ENCODE measurements around the gene GNAS. TPM values are rescaled to one million over a fixed set of nuclear protein-coding genes. Genes with fewer than 3 reads are reported as not detected.

The GNAS gene
- total RNA-seq, 1 donor from 2014 or later, result 617 TPM

DNA sequence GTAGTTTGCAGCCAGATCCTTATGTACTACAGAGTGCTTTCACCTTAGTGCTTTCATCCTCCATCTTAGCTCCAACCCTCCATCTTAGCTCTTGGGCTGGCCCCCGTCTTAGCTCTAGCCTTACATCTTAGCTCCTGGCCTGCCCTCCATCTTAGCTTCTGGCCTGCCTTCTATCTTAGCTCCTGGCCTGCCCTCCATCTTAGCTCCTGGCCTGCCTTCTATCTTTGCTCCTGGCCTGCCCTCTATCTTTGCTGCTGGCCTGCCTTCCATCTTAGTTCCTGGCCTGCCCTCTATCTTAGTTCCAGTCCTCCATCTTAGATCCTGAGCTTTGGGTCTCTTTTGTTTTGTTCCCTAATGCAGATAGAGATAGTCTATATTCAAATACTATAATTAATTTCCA is 22.0 kb downstream of the GNAS start:
- intact Hi-C loops (cut with DNase I), result no loop called here
- no peak for DNase-seq (ENCODE audit: low spot score)
- ATAC-seq, result no peak

GRCh38 chr20:58875111-58875510 is 22.6 kb downstream of the GNAS start:
- intact Hi-C loops (cut with DNase I), result no loop called here
- DNase-seq (ENCODE audit: low spot score), result no peak
- ATAC-seq, result no peak

DNA sequence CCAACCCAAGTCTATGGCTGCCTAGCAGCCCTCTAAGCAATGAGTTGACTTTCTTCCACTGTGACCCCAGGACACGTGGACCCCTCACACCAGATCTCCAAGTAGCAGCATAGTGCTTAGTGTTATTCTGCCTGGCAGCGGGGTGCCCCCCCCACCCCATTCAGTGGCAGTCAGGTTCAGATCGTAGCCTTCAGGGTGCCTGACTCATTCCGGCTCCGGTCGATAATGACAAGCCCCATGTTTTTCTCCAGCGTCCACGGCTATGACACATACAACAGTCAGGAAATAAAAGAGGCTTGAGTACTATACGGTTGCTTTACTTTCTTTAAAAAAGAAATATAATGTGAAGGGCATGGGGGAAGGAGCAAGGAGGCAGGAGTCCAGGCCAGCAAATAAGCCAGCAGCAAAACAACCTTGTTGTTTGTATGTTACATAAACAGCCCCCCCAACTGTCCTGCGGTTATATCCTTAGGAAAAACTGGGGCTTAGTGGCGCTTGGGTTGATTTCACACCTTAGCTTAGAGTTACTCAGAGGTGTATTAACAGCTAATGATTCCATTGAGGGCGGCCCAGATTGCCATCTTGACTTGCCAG is 23.1 kb downstream of the GNAS start:
- ATAC-seq, result no peak
- intact Hi-C loops (cut with DNase I), result no loop called here
- DNase-seq (ENCODE audit: low spot score), result no peak

DNA sequence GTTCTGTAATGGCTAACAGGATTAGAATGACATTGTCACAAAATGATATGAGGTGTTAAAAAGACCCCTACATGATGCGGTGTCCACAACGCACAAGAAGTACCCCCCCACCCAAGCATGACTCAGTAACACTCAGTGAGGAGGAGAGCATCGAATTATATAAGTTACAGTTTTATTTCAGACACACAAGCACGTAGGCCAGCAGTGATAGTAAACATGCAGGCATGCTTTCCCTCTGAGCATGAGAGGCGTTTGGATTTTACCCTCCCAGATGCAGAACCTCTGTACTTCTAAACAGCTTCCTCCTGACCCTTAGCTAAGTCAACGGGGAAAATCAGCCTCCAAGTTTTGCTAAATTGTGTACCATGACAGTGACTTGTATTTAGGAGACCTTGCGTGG is 23.9 kb downstream of the GNAS start:
- no peak for DNase-seq (ENCODE audit: low spot score)
- ATAC-seq, result no peak
- intact Hi-C loops (cut with DNase I), result no loop called here

DNA sequence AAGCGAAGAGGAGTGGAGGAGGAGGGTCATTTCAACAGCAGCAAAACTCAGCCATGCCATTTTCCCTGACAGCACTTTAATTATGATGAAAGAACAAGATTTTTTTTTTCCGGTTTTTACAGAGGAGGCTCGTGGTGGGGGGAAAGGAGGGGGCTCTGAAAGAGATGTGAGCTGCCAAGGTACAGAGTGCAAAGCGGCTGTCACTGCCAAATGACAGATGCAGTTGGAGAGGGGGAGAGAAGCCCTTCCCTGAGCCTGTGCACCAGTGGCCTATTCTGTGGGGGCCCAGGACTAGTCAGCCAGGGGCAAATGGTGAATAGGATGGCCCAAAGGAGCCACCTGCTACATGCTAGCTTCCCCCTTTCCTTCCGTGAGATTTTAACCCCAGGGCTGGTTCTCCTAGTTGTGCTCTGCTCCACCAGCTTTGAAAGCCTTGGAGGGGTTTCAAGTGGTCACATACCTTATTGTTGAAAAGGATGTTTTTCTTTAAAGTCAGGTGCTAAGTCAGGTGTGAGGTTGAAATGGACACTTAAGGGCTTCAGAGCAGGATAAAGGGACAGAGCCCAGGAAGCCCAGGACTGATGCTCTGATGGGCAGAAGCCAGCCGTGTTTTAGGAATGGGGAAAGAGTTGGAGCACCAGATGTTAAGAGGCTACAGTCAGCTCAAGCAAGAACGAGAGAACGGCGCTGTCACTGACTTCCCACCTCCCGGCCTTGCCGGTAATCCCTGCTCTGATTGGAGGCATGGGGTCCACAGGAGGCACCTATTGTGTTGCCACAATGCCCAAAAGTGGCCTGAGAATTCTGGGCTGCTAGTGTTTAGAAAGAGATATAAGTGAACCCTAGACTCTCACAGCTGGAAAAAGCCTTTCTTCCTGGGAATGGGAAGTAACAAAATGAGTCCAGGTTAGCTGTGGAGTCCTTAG is 24.8 kb downstream of the GNAS start:
- DNase-seq (ENCODE audit: low spot score) (no peak), ATAC-seq (no peak)
- intact Hi-C loops (cut with DNase I), result no loop called here

DNA sequence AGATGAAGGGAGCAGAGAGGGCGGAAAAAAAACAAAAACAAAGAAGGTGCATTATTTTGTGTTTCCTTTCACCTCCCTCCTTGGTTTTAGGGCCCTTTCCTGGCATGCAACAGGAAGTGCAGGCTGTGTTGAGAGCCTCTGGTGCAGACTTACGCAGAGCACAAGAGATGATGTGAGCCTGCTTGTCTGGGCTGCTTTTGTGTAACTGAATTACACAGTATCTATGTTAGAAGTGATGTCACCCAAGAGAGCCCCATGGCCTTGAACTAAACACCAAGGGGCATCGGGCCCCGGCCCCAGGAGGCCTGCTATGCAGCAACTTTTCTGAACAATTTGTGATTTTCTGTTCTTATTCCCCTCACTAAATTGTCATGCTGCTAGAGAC is 25.5 kb downstream of the GNAS start:
- no peak for DNase-seq (ENCODE audit: low spot score)
- intact Hi-C loops (cut with DNase I), result no loop called here
- ATAC-seq, result no peak

DNA sequence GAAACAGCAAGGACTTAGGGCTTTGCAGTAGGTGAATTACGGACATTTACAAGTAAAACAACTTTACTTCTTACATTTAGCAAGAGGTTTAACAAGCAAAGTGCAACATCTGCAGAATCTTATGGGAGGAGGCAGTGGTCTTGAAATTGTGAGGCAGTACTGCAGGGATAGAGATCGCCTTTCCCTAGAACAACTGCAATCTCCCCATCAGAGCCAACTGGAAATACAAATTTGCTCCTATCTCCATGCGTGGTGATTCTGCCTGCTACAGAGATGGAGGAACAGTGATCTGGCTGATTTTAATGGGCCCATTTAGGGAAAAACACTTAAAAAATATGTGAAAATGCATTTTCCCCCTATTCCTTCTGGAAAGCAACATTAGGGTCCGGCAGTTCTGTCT is 25.9 kb downstream of the GNAS start:
- DNase-seq (ENCODE audit: low spot score), result no peak
- intact Hi-C loops (cut with DNase I), result no loop called here
- no peak for ATAC-seq

- intact Hi-C loops (cut with DNase I), result no loop called here
- no peak for DNase-seq (ENCODE audit: low spot score)
- ATAC-seq, result no peak
These were observed 27.9 kb downstream of the GNAS start for GRCh38 chr20:58880441-58880840.

DNA sequence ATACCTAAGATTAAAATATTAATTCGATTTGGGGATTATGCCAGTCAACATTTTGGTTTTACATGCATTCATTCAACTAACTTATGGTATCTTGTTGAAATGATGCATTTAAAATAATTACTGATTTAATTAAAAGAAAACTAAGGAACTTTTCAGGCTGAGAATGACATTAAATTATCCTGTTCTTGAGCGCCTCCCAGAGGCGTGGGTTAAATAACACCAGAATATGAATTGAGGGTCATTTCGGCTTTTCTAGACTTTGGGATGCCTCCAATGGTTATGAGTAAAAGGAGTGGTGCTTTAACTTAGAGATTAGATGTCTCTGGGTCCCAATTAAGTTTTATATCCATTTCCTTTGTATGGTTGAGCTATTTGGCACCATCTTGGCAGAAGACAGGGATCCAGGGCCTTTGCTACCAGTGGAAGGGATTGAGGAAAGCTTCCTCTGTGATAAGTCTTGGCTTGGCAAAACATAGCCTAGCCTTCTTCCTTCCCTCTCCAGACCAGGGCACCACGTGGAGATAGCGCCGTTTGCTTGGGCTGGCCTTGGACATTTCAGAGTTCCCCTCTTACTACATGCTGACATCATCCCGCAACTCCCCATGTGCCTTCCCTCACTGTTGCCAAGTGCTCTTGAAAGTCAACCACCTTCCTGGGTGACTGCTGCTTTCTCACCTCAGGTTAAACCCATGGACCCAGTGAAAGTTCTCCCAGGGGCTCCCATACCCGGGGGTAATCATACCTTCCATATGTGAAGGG is 28.7 kb downstream of the GNAS start:
- DNase-seq (ENCODE audit: low spot score), result no peak
- intact Hi-C loops (cut with DNase I), result no loop called here
- ATAC-seq, result no peak

DNA sequence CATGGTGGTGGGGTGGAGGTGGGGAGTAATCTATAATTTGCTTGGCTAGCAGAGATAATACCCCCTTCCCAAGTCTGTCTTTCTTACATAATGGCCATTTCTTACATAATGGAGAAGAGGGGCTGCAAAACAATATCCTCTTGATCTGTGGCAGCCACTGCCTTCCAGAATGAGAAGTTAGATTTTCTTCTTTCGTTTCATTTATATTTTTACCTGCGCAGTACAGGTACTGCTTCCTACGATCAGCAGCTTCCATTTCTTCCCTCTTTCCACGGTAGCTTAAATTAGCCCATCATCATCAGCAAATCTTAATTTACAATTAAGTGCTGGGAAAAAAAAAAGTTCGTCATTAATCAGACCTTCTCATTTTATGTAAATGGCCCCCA is 30.2 kb downstream of the GNAS start:
- DNase-seq (ENCODE audit: low spot score) (no peak), ATAC-seq (no peak)
- intact Hi-C loops (cut with DNase I), result no loop called here

GRCh38 chr20:58883241-58883691 is 30.8 kb downstream of the GNAS start:
- DNase-seq (ENCODE audit: low spot score) (no peak), ATAC-seq (no peak)
- intact Hi-C loops (cut with DNase I), result no loop called here

DNA sequence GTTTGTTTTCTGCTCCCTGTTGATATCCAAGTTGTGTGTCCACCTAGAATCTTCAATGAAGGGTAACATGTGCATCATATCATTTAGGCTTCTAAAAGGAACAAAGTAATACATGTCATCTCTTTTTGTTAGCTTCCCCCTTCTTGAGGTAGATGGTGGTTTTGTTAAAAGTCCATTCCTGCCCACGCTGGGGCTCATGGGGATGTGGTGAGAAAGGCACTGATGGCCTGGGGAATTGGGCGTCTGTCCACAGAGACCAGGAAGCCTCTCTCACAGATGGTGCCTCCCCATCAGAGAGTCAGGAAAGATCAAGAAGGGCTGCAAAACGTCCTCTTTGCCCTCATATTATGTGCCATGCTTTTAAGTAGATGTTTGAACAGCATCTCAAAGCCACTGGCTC is 32.5 kb downstream of the GNAS start:
- intact Hi-C loops (cut with DNase I), result no loop called here
- ATAC-seq, result no peak
- DNase-seq (ENCODE audit: low spot score), result no peak

GRCh38 chr20:58886546-58886945 is 34.0 kb downstream of the GNAS start:
- ATAC-seq, result no peak
- no peak for DNase-seq (ENCODE audit: low spot score)
- intact Hi-C loops (cut with DNase I), result no loop called here

DNA sequence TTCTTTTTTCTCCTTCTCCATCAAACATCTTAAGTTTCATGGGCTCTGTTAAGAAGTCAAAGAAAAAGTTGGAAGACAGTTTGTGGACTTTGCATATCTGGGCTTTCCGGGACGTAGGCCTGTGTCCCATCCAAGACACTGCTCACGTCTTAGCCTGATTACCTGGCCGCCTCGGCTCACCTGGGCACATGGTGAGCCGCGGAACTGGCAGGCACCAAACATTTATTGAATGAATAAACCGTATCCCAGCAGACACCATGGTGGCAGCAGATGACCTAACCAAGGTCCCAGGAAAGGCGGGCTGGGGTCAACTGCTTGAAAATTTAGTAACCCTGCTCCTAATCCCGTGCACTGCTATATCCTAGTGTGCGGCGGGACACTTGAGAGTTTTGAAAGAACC is 35.6 kb downstream of the GNAS start:
- ATAC-seq (no peak), DNase-seq (ENCODE audit: low spot score) (no peak)
- intact Hi-C loops (cut with DNase I), result no loop called here

- ATAC-seq, result peak; percentile 72
- intact Hi-C loops (cut with DNase I), result no loop called here
- peak; percentile 88 for DNase-seq (ENCODE audit: low spot score)
These were observed 36.2 kb downstream of the GNAS start for GRCh38 chr20:58888521-58889333.

GRCh38 chr20:58889334-58889760 is 36.8 kb downstream of the GNAS start:
- DNase-seq (ENCODE audit: low spot score) (no peak), ATAC-seq (no peak)
- intact Hi-C loops (cut with DNase I), result no loop called here

DNA sequence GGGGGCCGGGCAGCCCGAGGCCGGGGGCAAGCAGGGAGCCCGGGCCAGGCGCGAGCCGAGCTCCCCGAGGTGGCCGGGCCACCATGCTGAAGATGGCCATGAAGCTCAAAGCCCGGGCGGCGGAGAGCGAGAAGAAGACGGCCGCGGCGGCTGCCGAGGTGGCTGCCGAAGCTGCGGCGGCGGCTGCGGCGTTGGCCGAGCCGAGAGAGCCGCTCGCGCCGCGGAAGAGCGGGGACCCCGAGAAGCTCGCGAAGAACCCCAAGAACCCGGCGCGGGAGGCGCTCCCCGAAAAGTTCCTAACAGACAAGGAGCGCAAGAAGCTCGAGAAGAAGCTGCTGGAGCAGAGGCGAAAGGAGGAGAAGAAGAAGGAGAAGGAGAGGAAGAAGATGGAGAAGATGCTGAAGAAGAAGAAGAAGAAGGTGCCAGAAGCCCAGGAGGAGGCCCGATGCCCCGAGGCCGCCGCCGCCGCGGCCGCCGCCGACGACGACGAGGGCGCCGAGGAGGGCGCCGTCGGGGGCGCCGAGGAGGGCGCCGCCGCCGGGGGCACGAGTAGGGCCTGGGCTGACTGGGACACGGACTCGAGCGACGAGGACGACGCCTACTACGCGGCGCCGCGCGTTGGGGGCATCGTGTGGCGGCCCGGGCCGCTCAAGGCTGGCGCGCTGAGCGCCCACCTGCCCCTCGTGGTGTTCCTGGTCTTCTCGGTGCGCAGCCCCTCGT is 37.4 kb downstream of the GNAS start:
- ATAC-seq (no peak), DNase-seq (ENCODE audit: low spot score) (no peak)
- intact Hi-C loops (cut with DNase I), result no loop called here

GRCh38 chr20:58890518-58891085 is 38.1 kb downstream of the GNAS start:
- peak; percentile 84 for ATAC-seq
- peak; percentile 89 for DNase-seq (ENCODE audit: low spot score)
- intact Hi-C loops (cut with DNase I), result no loop called here

All from sciatic nerve (tissue), 2 donors.